ENCODE data around the gene PSORS1C1.

GRCh38 chr6:31165986-31166385 is 51.4 kb downstream of the PSORS1C1 start:
- TF ChIP-seq SP1 (IDR thresholded peaks at IDR 0.05), result no peak
- no peak for TF ChIP-seq SUZ12 (IDR thresholded peaks at IDR 0.05)
- TF ChIP-seq PKNOX1 (IDR thresholded peaks at IDR 0.05), result no peak

Data from HEK293T (cell line).